Measurements from ENCODE around the gene PRR35.

- TF ChIP-seq REST (IDR thresholded peaks at IDR 0.05) = no peak
- no peak for TF ChIP-seq CTCF (IDR thresholded peaks at IDR 0.05; ENCODE audit: low read depth, low read length, missing input control)
- TF ChIP-seq TAF1 (conservative IDR thresholded peaks at IDR 0.05) = no peak
- no peak for TF ChIP-seq ATF3 (IDR thresholded peaks at IDR 0.05)
- TF ChIP-seq EGR1 (IDR thresholded peaks at IDR 0.05; ENCODE audit: low read depth in 2 of 2) = no peak
- peak in 1 of 2 donors; percentile 19 for TF ChIP-seq RAD21 (IDR thresholded peaks at IDR 0.05)
- no peak for TF ChIP-seq ZBTB33 (IDR thresholded peaks at IDR 0.05)
- peak; percentile 97 for TF ChIP-seq HNF4A (conservative IDR thresholded peaks at IDR 0.05)
- peak; percentile 92 for TF ChIP-seq HNF4G (IDR thresholded peaks at IDR 0.05)
- no peak for TF ChIP-seq FOXA1 (IDR thresholded peaks at IDR 0.05)
Measured at GRCh38 chr16:543301-544164, 16.7 kb upstream of the PRR35 start.
